Loucy (cell line): ENCODE data around the gene TMEM132A.

ENCODE experiments used
- H2AFZ ChIP-seq: fragments of 200-600 bp; sonication (generic); 2 replicates; pipeline ENCODE4 v1.6.0; 2016; ENCODE audit warnings: antibody characterized with exemption, mild to moderate bottlenecking, low read length, moderate library complexity
- H3F3A ChIP-seq: fragments of 200-600 bp; 2 replicates; pipeline ENCODE4 v1.6.0; 2016; ENCODE audit warnings: antibody characterized with exemption, low read depth, mild to moderate bottlenecking
- H3K27me3 ChIP-seq: fragments of 200-600 bp; sonication (generic); 2 replicates; pipeline ENCODE4 v1.6.1; 2014; ENCODE audit warnings: low read length, mild to moderate bottlenecking; ENCODE audit not compliant: insufficient read depth, poor library complexity, severe bottlenecking
- H3K36me3 ChIP-seq: fragments of 200-600 bp; sonication (generic); 2 replicates; pipeline ENCODE4 v1.6.1; 2016; ENCODE audit warnings: low read length; ENCODE audit not compliant: insufficient read depth
- H3K4me1 ChIP-seq: fragments of 200-600 bp; sonication (generic); 2 replicates; pipeline ENCODE4 v1.5.1; 2014; ENCODE audit warnings: low read length, mild to moderate bottlenecking; ENCODE audit not compliant: insufficient read depth, poor library complexity, severe bottlenecking
- H3K4me2 ChIP-seq: fragments of 200-600 bp; sonication (generic); 2 replicates; pipeline ENCODE4 v1.6.0; 2014; ENCODE audit warnings: antibody characterized with exemption, low read length, low read depth, mild to moderate bottlenecking; ENCODE audit not compliant: poor library complexity, severe bottlenecking
- H3K4me3 ChIP-seq: fragments of 200-600 bp; sonication (generic); 2 replicates; pipeline ENCODE4 v1.5.1; 2014; ENCODE audit warnings: low read length, mild to moderate bottlenecking, mixed read lengths; ENCODE audit not compliant: poor library complexity, severe bottlenecking
- H3K79me2 ChIP-seq: fragments of 200-600 bp; sonication (generic); 2 replicates; pipeline ENCODE4 v1.6.1; 2014; ENCODE audit warnings: low read length; ENCODE audit not compliant: insufficient read depth
- H3K9ac ChIP-seq: fragments of 200-600 bp; sonication (generic); 2 replicates; pipeline ENCODE4 v1.6.0; 2014; ENCODE audit warnings: mild to moderate bottlenecking, low read depth, low read length, moderate library complexity; ENCODE audit not compliant: poor library complexity, severe bottlenecking
- H3K9me2 ChIP-seq: fragments of 200-600 bp; sonication (generic); replicated peaks from 2 replicates; pipeline ENCODE4 v1.6.1; 2016; ENCODE audit warnings: low read depth, low read length, mixed read lengths
- H3K9me3 ChIP-seq: fragments of 200-600 bp; sonication (generic); 2 replicates; pipeline ENCODE4 v1.6.1; 2014; ENCODE audit warnings: mild to moderate bottlenecking, antibody characterized with exemption, low read length, low read depth; ENCODE audit not compliant: insufficient read depth
- H4K20me1 ChIP-seq: fragments of 200-600 bp; sonication (generic); 2 replicates; pipeline ENCODE4 v1.6.0; 2014; ENCODE audit warnings: antibody characterized with exemption, low read length, mild to moderate bottlenecking; ENCODE audit not compliant: insufficient read depth, poor library complexity, severe bottlenecking
- CTCF ChIP-seq: fragments of 200-600 bp; sonication (generic); conservative IDR thresholded peaks from 2 replicates; pipeline ENCODE4 v1.5.1; 2014; ENCODE audit warnings: mild to moderate bottlenecking, antibody characterized with exemption, low read length
- EZH2phosphoT487 ChIP-seq: fragments of 200-600 bp; IDR thresholded peaks from 2 replicates; pipeline ENCODE4 v1.6.1; 2018; ENCODE audit warnings: antibody characterized with exemption, mild to moderate bottlenecking, moderate library complexity, borderline replicate concordance

The TMEM132A gene

DNA sequence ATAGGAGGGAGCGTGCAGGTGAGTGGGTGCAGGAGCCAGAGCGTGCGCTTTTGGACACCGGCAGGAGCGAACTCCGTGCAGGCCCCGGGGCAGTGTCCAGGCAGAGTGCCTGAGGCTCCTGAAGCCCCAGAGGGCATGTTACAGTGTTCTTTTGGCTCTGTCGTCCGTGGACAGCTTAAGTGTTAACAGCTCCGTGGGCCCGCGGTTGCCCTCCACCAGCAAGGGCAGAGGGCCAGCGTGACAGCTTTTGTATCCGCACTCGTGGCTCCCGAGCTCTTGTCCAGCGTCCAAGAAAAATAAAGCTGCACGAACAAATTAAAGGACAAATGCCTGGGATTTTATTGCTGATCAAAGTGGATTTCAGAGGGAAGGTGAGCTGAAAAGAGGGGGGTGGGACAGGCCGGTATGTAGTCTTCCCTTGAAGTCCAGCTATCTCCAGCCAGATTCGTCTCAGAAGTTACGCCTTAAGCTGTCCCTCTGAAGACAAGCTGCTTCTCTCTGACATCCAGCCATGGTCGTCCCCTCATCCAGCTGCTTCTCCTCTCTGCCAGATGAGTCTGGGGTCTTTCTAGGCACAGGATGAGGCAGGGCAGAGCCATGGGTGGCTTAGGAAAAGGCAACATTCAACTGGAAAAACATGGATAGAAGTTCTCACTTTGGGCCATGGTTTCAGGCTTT, 11.3 kb upstream of the TMEM132A start:
- Histone ChIP-seq H3K9me2 (no peaks in the 10 kb centered on the region), H3K9ac (peak overlapping the region; percentile 85), H3F3A (no peaks in the 10 kb centered on the region), H2AFZ (peak overlapping the region; percentile 99), H3K4me1 (peaks cover 33% of the 10 kb centered on the region), H3K79me2 (peaks cover 36% of the 10 kb centered on the region), H3K4me3 (peak overlapping the region; percentile 87), H3K36me3 (no peaks in the 10 kb centered on the region), H3K4me2 (peak overlapping the region; percentile 95), H3K9me3 (no peaks in the 10 kb centered on the region), H3K27me3 (no peaks in the 10 kb centered on the region), H4K20me1 (peaks cover 16% of the 10 kb centered on the region)
- no peak for TF ChIP-seq EZH2phosphoT487
- TF ChIP-seq CTCF, result no peak

- no peak for TF ChIP-seq EZH2phosphoT487
- no peak for TF ChIP-seq CTCF
- Histone ChIP-seq H3K36me3 (no peaks in the 10 kb centered on the region), H4K20me1 (peaks cover 21% of the 10 kb centered on the region), H3K4me2 (peak within 1 kb of the TSS; percentile 95), H2AFZ (peak within 1 kb of the TSS; percentile 99), H3K4me3 (peak within 1 kb of the TSS; percentile 87), H3K9me2 (no peaks in the 10 kb centered on the region), H3K27me3 (no peaks in the 10 kb centered on the region), H3K9me3 (no peaks in the 10 kb centered on the region), H3K9ac (peak within 1 kb of the TSS; percentile 85), H3K4me1 (peaks cover 43% of the 10 kb centered on the region), H3K79me2 (peaks cover 46% of the 10 kb centered on the region), H3F3A (no peaks in the 10 kb centered on the region)
These were observed 10.2 kb upstream of the TMEM132A start, which contains the start of gene TMEM109 for GRCh38 chr11:60913793-60914632. Gene TMEM109 (plus strand): TSS chr11:60914158. CDS start chr11:60919694, 5,536 bp downstream.

GRCh38 chr11:60914633-60915247, 9.5 kb upstream of the TMEM132A start:
- H3K36me3 ChIP-seq, result peaks cover 4% of the 10 kb centered on the region; the same call in 1 of the 2 replicates
- no peaks in the 10 kb centered on the region for H3F3A ChIP-seq
- H3K27me3 ChIP-seq, result no peaks in the 10 kb centered on the region
- H4K20me1 ChIP-seq, result peaks cover 27% of the 10 kb centered on the region
- no peaks in the 10 kb centered on the region for H3K9me3 ChIP-seq
- H3K9me2 ChIP-seq, result no peaks in the 10 kb centered on the region
- TF ChIP-seq EZH2phosphoT487, result no peak
- no peak for TF ChIP-seq CTCF
- peak overlapping the region; percentile 99 for H2AFZ ChIP-seq
- peak overlapping the region; percentile 95 for H3K4me2 ChIP-seq
- H3K79me2 ChIP-seq, result peaks cover 53% of the 10 kb centered on the region
- H3K9ac ChIP-seq, result peak overlapping the region; percentile 85
- H3K4me3 ChIP-seq, result peak overlapping the region; percentile 87
- peaks cover 48% of the 10 kb centered on the region for H3K4me1 ChIP-seq
